Activated naive CD8-positive, alpha-beta T cell treated with anti-CD3 and anti-CD28 coated beads, Interleukin-2, amount 50 U/mL, for 24 hours (primary cell): ENCODE results near the gene LTB4R2.
A peak's percentile ranks its signal among the peaks of the same experiment; 100 is the strongest.

Experiments
- ATAC-seq: fragments of 150-1000 bp; cut with Tn5 transposase; one replicate; pipeline ENCODE4 v1.10.0; 2021
- DNase-seq: peaks from one replicate; pipeline ENCODE4 v3.0.0; 2021
- H3K27ac Mint-ChIP-seq: one replicate; pipeline ENCODE4 v1.8.0; 2021; ENCODE audit warnings: mild to moderate bottlenecking, mixed read lengths
- H3K27me3 Mint-ChIP-seq: one replicate; pipeline ENCODE4 v1.8.0; 2021; ENCODE audit warnings: mixed read lengths
- H3K36me3 Mint-ChIP-seq: one replicate; pipeline ENCODE4 v1.8.0; 2021; ENCODE audit warnings: low read depth, mixed read lengths
- H3K4me1 Mint-ChIP-seq: one replicate; pipeline ENCODE4 v1.8.0; 2021; ENCODE audit warnings: mixed read lengths
- H3K4me3 Mint-ChIP-seq: one replicate; pipeline ENCODE4 v1.8.0; 2021; ENCODE audit warnings: mild to moderate bottlenecking, moderate library complexity, mixed read lengths
- H3K9me3 Mint-ChIP-seq: one replicate; pipeline ENCODE4 v1.8.0; 2021; ENCODE audit warnings: mixed read lengths

Gene LTB4R2

GRCh38 chr14:24271134-24271833 lies 38.7 kb upstream of the LTB4R2 start, which contains the start of gene RABGGTA:
RABGGTA (minus strand) TSS chr14:24271597; CDS start chr14:24271115, 482 bp downstream.
- Mint-ChIP-seq H3K27me3 (no peaks in the 10 kb centered on the region), H3K9me3 (no peaks in the 10 kb centered on the region), H3K27ac (peak within 1 kb of the TSS; percentile 95), H3K4me1 (peaks cover 45% of the 10 kb centered on the region), H3K36me3 (peaks cover 12% of the 10 kb centered on the region), H3K4me3 (peak within 1 kb of the TSS; percentile 87)
- DNase-seq: peak; percentile 89
- ATAC-seq: peak; percentile 88

GRCh38 chr14:24271834-24272263 lies 38.1 kb upstream of the LTB4R2 start:
- Mint-ChIP-seq H3K9me3 (no peaks in the 10 kb centered on the region), H3K36me3 (peaks cover 6% of the 10 kb centered on the region), H3K4me1 (peaks cover 48% of the 10 kb centered on the region), H3K27me3 (no peaks in the 10 kb centered on the region), H3K27ac (peak overlapping the region; percentile 95), H3K4me3 (peak overlapping the region; percentile 87)
- ATAC-seq (no peak), DNase-seq (no peak)

DNA sequence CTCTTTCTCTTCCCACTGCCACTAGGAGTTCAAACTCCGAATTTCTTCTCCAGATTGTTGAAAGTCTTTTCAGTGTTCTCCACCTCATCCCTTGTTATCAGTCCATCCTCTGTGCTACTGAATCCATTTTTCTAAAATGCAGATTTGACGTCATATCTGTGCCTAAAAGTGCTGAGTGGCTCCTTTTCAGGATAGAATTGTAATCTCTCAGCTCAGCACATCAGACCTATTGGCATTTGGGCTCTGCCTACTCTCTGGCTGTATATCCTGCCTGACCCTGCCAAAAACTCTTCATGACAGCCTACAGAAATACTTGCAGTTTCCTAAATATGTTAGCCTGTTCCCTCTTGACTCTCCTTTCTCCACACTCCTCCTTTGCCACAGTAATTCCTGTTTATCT lies 37.5 kb upstream of the LTB4R2 start:
- no peaks in the 10 kb centered on the region for H3K27me3 Mint-ChIP-seq
- DNase-seq (no peak), ATAC-seq (no peak)
- no peaks in the 10 kb centered on the region for H3K9me3 Mint-ChIP-seq
- peaks cover under 1% of the 10 kb centered on the region for H3K36me3 Mint-ChIP-seq
- peak overlapping the region; percentile 87 for H3K4me3 Mint-ChIP-seq
- H3K4me1 Mint-ChIP-seq: peaks cover 53% of the 10 kb centered on the region
- H3K27ac Mint-ChIP-seq: peak overlapping the region; percentile 95

DNA sequence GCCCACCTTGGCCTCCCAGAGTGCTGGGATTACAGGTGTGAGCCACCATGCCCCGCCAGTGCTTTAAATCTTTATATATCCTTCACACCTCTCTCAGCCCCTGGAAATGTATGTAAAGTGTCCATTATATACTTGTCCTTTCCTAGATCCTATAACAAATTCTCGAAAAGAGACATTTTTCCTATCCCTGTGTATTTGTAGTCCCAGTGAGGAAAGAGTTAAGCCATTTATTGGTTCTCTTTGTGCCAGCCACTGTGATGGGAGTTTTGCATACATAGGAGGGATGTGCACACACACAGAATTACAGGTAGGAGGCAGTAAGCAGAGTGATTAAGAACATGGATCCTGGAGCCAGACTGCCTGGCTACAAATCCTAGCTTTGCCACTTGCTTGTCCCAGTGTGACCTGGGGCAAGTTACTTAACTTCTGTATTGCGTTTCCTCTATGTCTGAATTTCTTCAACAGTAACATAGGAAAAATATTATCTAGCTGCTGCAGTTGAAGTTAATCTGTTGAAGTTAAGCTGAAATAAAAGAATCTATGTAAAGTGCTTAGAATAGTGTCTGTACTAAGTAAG lies 36.4 kb upstream of the LTB4R2 start:
- peaks cover 3% of the 10 kb centered on the region for H3K9me3 Mint-ChIP-seq
- ATAC-seq (no peak), DNase-seq (no peak)
- no peaks in the 10 kb centered on the region for H3K27me3 Mint-ChIP-seq
- H3K4me3 Mint-ChIP-seq: no peak overlapping the region
- peaks cover 64% of the 10 kb centered on the region for H3K4me1 Mint-ChIP-seq
- peak overlapping the region; percentile 82 for H3K27ac Mint-ChIP-seq
- peaks cover 4% of the 10 kb centered on the region for H3K36me3 Mint-ChIP-seq

DNA sequence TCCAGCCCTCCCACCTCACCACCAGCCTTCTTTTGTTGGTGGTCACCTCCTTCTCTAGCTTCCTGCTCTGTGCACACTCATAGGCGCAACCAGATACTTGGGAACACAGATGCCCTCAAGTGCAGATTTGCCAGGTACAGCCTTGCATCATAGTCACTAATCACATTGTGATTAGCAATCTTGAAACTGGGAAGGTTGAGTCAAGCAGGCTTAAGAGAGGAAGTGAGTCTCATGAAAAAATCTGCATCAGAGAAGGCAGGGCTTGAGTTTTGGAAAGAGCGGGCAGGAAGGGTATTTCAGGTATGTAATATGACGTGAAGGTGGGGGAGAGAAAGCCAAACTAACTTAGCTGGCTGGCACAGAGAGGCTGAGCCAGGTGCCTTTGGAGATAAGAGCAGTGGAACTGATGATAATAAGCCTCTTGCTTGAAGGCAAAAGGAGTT lies 35.8 kb upstream of the LTB4R2 start:
- Mint-ChIP-seq H3K27ac (peak overlapping the region; percentile 82), H3K27me3 (no peaks in the 10 kb centered on the region), H3K36me3 (peaks cover 6% of the 10 kb centered on the region), H3K9me3 (peaks cover 5% of the 10 kb centered on the region), H3K4me1 (peaks cover 70% of the 10 kb centered on the region), H3K4me3 (peak overlapping the region; percentile 41)
- ATAC-seq: peak; percentile 67
- DNase-seq: peak; percentile 45

DNA sequence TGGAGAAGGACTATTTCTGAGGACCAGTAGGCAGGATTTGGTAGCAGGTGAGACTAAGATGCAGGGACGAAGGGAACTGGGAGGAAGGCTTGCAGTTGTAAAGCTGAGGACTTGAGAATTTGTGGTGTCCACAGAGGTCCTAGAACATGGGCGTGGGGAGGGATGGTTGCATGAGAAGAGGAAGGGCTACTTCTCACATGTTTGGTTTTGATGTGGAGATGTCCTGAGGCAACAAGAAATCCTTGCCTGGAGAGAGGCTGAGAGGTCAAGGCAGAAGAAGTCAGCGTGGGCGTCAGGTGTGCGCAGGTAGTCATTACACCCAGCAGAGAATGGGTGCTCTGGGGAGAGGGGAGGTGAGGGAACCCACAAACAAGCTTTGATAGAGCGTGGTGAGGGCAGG lies 32.9 kb upstream of the LTB4R2 start:
- H3K4me3 Mint-ChIP-seq: no peak overlapping the region
- peaks cover 6% of the 10 kb centered on the region for H3K36me3 Mint-ChIP-seq
- peak overlapping the region; percentile 19 for H3K27ac Mint-ChIP-seq
- ATAC-seq: no peak
- peaks cover 70% of the 10 kb centered on the region for H3K4me1 Mint-ChIP-seq
- DNase-seq: no peak
- H3K9me3 Mint-ChIP-seq: peaks cover 5% of the 10 kb centered on the region
- H3K27me3 Mint-ChIP-seq: no peaks in the 10 kb centered on the region

GRCh38 chr14:24277606-24278321 lies 32.2 kb upstream of the LTB4R2 start:
- H3K36me3 Mint-ChIP-seq: peaks cover 6% of the 10 kb centered on the region
- peaks cover 5% of the 10 kb centered on the region for H3K9me3 Mint-ChIP-seq
- no peak for ATAC-seq
- H3K27ac Mint-ChIP-seq: peak overlapping the region; percentile 76
- peak; percentile 23 for DNase-seq
- H3K4me1 Mint-ChIP-seq: peaks cover 64% of the 10 kb centered on the region
- H3K4me3 Mint-ChIP-seq: no peak overlapping the region
- H3K27me3 Mint-ChIP-seq: no peaks in the 10 kb centered on the region

- peaks cover 6% of the 10 kb centered on the region for H3K36me3 Mint-ChIP-seq
- DNase-seq (no peak), ATAC-seq (no peak)
- H3K27ac Mint-ChIP-seq: peak overlapping the region; percentile 76
- H3K27me3 Mint-ChIP-seq: no peaks in the 10 kb centered on the region
- H3K4me3 Mint-ChIP-seq: peak overlapping the region; percentile 24
- H3K4me1 Mint-ChIP-seq: peaks cover 57% of the 10 kb centered on the region
- peaks cover 5% of the 10 kb centered on the region for H3K9me3 Mint-ChIP-seq
Measured at GRCh38 chr14:24278424-24278823, 31.5 kb upstream of the LTB4R2 start.

- Mint-ChIP-seq H3K4me3 (peak overlapping the region; percentile 58), H3K9me3 (peaks cover 5% of the 10 kb centered on the region), H3K36me3 (peaks cover 6% of the 10 kb centered on the region), H3K27me3 (no peaks in the 10 kb centered on the region), H3K27ac (peak overlapping the region; percentile 76), H3K4me1 (peaks cover 47% of the 10 kb centered on the region)
- DNase-seq (peak; percentile 68), ATAC-seq (peak; percentile 97)
Measured at GRCh38 chr14:24279301-24280186, 30.4 kb upstream of the LTB4R2 start.

- H3K4me3 Mint-ChIP-seq: no peak overlapping the region
- H3K9me3 Mint-ChIP-seq: peaks cover 5% of the 10 kb centered on the region
- H3K27me3 Mint-ChIP-seq: no peaks in the 10 kb centered on the region
- H3K36me3 Mint-ChIP-seq: peaks cover 6% of the 10 kb centered on the region
- H3K27ac Mint-ChIP-seq: no peak overlapping the region
- peaks cover 49% of the 10 kb centered on the region for H3K4me1 Mint-ChIP-seq
- ATAC-seq: no peak
- DNase-seq: no peak
Measured at GRCh38 chr14:24280797-24281460, 29.0 kb upstream of the LTB4R2 start.

DNA sequence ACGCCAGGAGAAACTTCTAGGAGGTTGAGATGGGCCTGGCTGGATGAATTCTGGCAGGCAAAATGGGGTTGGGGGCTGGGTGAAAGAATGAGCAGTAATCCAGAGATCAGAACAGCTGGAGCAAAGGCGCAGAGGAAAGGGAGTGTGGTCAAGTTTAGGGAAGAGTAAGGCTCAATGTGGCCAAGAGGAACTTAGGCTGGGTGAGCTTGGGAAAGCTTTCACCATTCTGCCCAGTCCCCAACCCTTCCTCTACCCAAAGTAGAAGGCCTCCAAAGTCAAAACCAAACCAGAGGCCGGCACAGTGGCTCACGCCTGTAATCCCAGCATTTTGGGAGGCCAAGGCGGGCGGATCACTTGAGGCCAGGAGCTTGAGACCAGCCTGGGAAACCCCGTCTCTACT lies 28.3 kb upstream of the LTB4R2 start:
- Mint-ChIP-seq H3K9me3 (peaks cover 5% of the 10 kb centered on the region), H3K27ac (peak overlapping the region; percentile 45), H3K36me3 (peaks cover 6% of the 10 kb centered on the region), H3K4me1 (peaks cover 51% of the 10 kb centered on the region), H3K27me3 (no peaks in the 10 kb centered on the region), H3K4me3 (no peak overlapping the region)
- no peak for ATAC-seq
- no peak for DNase-seq

GRCh38 chr14:24282736-24283135 lies 27.2 kb upstream of the LTB4R2 start:
- H3K27me3 Mint-ChIP-seq: peaks cover 3% of the 10 kb centered on the region
- H3K36me3 Mint-ChIP-seq: peaks cover 6% of the 10 kb centered on the region
- ATAC-seq (no peak), DNase-seq (no peak)
- no peak overlapping the region for H3K27ac Mint-ChIP-seq
- peaks cover 47% of the 10 kb centered on the region for H3K4me1 Mint-ChIP-seq
- H3K9me3 Mint-ChIP-seq: peaks cover 5% of the 10 kb centered on the region
- no peak overlapping the region for H3K4me3 Mint-ChIP-seq

GRCh38 chr14:24283796-24284460 lies 26.0 kb upstream of the LTB4R2 start:
- H3K36me3 Mint-ChIP-seq: peaks cover 3% of the 10 kb centered on the region
- H3K27me3 Mint-ChIP-seq: peaks cover 3% of the 10 kb centered on the region
- H3K27ac Mint-ChIP-seq: no peak overlapping the region
- no peak for ATAC-seq
- no peak overlapping the region for H3K4me3 Mint-ChIP-seq
- no peaks in the 10 kb centered on the region for H3K9me3 Mint-ChIP-seq
- peaks cover 41% of the 10 kb centered on the region for H3K4me1 Mint-ChIP-seq
- DNase-seq: no peak
